Activated T-helper 17 cell treated with anti-CD3 and anti-CD28 coated beads, Interleukin-2, amount 50 U/mL, for 72 hours (primary cell): ENCODE results near the gene HEATR9. TPM values are rescaled to one million over a fixed set of nuclear protein-coding genes. Genes with fewer than 3 reads are reported as not detected.
"Not testable (repeated sequence)": the region's sequence is repeated elsewhere in the genome, so short reads cannot be mapped to it uniquely, and the experiment has no call there.

Source experiments
- ATAC-seq: fragments of 150-1000 bp; cut with Tn5 transposase; replicated peaks from 2 replicates; pipeline ENCODE4 v1.10.0; 2021; ENCODE audit warnings: mild to moderate bottlenecking, moderate library complexity
- H3K27ac Mint-ChIP-seq: one replicate; pipeline ENCODE4 v1.8.0; 2022; ENCODE audit warnings: mixed read lengths
- H3K27me3 Mint-ChIP-seq: one replicate; pipeline ENCODE4 v1.8.0; 2022; ENCODE audit warnings: mixed read lengths
- H3K36me3 Mint-ChIP-seq: one replicate; pipeline ENCODE4 v1.8.0; 2022; ENCODE audit warnings: low read depth, mild to moderate bottlenecking, mixed read lengths
- H3K4me1 Mint-ChIP-seq: one replicate; pipeline ENCODE4 v1.8.0; 2022; ENCODE audit warnings: mixed read lengths
- H3K4me3 Mint-ChIP-seq: one replicate; pipeline ENCODE4 v1.8.0; 2022; ENCODE audit warnings: mild to moderate bottlenecking, mixed read lengths
- H3K9me3 Mint-ChIP-seq: one replicate; pipeline ENCODE4 v1.8.0; 2022; ENCODE audit warnings: mixed read lengths
- total RNA-seq, 2 donors: library from RNA; stranded (reverse); gene quantifications; one replicate each; pipeline ENCODE4 v1.2.3, GENCODE V29; 2022

Gene HEATR9
- total RNA-seq, 2 donors from 2014 or later, result 0.24 TPM; not detected in 1

DNA sequence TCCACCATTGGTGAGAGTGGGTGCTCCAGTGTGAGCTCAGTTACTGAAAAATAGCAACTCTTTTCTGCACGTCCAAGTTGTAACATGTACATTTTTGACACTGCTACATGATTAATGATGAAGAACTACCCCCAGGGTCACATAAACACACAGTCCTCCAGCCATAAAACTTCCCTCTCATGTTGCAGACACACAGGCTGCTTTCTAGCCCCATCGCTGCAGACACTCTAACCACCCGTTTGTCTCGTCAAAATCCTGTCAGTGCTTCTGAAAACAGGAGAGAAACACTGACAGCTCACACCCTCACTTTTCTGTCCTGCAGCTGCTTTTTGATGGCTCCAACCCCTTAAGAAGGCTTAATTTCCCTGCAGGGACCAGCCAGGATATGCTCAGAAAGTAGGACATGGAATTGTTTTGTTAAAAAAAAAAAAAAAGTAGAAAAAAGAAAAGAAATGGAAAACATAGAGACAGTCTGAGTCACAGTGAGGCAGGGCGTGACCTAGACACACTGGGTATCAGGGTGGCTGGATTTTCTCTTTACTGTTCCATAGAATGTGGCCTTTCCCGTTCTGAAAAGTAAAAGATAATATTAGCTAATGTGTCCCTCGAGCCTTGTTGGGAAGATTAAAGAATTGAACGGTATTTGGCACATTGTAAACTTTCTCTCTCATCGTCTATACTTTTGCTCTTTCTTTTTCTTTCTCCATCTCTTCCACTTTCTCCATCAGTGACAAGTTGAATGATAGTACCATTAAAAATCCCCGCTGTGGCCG is 32.2 kb upstream of the HEATR9 start:
- peak overlapping the region; percentile 41 for H3K4me3 Mint-ChIP-seq
- peaks cover 19% of the 10 kb centered on the region for H3K27me3 Mint-ChIP-seq
- no peaks in the 10 kb centered on the region for H3K36me3 Mint-ChIP-seq
- H3K27ac Mint-ChIP-seq, result no peak overlapping the region
- no peaks in the 10 kb centered on the region for H3K9me3 Mint-ChIP-seq
- no peak for ATAC-seq
- no peaks in the 10 kb centered on the region for H3K4me1 Mint-ChIP-seq

DNA sequence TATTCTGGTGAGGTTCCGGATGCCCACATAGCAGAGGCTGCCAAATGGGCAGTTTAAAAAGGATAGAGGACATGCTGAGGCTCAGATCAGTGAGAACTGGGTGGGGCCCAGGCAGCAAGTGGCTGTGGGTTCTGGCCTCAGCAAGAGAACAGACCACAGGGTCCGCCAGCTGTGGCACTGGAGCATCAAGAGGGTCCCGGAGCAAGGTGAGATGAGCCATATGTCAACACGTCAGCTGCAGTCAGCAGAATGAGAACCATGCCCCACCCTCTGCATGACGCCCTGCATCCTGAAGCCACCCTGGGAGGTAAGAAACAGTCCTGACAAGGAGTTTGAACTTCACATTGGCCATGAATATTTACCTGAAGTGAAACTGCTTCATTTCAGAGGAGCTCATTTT is 31.6 kb upstream of the HEATR9 start:
- Mint-ChIP-seq H3K27ac (no peak overlapping the region), H3K4me3 (peak overlapping the region; percentile 41), H3K27me3 (peaks cover 17% of the 10 kb centered on the region), H3K4me1 (peaks cover 4% of the 10 kb centered on the region), H3K9me3 (no peaks in the 10 kb centered on the region), H3K36me3 (no peaks in the 10 kb centered on the region)
- ATAC-seq, result no peak

- H3K4me1 Mint-ChIP-seq, result peaks cover 5% of the 10 kb centered on the region
- H3K36me3 Mint-ChIP-seq, result no peaks in the 10 kb centered on the region
- peak overlapping the region; percentile 25 for H3K4me3 Mint-ChIP-seq
- H3K9me3 Mint-ChIP-seq, result no peaks in the 10 kb centered on the region
- ATAC-seq, result peak; percentile 64
- no peak overlapping the region for H3K27ac Mint-ChIP-seq
- H3K27me3 Mint-ChIP-seq, result peaks cover 16% of the 10 kb centered on the region
Observed at GRCh38 chr17:35898283-35899070, 29.8 kb upstream of the HEATR9 start.

DNA sequence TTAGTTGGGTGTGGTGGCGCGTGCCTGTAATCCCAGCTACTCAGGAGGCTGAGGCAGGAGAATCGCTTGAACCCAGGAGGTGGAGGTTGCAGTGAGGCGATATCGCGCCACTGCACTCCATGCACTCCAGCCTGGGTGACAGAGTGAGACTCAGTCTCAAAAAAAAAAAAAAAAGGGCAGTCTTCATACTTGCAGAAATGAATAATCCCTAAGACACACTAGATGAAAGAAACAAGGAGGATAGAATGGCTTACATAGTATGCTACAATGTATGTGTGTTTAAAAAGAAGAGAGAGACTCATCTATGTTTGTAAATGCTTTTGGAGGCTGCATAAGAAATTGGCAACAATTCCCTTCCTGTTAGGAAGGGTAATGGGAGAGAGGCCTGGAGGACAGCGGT is 29.1 kb upstream of the HEATR9 start:
- Mint-ChIP-seq H3K4me3 (peak overlapping the region; percentile 25), H3K27me3 (peaks cover 16% of the 10 kb centered on the region)
- H3K36me3 Mint-ChIP-seq, H3K27ac Mint-ChIP-seq, H3K9me3 Mint-ChIP-seq, H3K4me1 Mint-ChIP-seq: not testable (repeated sequence)
- ATAC-seq, result peak; percentile 32

DNA sequence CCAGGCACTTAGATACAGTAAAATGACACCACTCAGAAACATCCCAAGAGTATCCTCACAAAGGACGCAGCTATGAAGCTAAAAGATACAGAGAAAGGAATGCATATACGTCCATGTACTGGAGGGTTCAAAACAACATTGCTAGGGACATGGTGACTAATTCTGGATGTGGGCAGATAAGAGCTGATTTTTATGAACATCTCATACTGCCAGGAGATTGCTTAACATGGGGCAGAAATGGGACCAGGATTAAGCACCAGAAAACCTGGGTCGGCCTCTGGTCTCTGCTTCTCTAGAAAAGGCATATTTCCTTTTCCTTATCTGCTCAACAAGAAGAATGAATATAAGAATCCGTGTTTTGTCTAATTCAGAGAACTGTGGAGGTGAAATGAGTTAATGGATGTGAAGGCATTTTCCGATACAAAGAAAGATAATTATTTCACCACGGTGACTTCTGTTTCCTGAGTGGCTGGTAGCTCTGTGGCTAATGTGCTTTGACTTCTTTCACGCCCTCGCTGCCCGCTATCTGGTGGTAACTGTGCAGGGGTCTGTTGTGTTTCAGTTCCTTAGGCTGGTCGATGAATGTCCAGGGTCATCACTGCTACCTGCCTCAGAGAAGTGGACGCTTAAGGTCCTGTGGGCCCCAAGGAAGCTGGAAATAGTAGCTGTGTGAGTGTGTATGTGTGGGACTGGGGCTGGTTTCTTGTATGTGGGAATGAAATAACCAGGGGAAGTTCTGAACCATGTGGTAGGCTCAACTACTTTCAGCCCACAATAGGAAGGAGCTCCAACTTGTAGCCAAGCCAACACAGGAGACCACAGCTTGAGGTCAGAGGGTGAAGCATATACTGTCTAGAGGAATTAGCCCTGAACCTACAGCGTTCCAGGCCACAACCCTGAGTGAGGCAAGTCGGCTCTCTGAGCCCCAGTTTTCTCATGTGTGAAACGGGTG is 27.2 kb upstream of the HEATR9 start:
- Mint-ChIP-seq H3K4me1 (peaks cover 18% of the 10 kb centered on the region), H3K9me3 (no peaks in the 10 kb centered on the region), H3K27ac (no peak overlapping the region), H3K4me3 (peak overlapping the region; percentile 24), H3K27me3 (peaks cover 16% of the 10 kb centered on the region), H3K36me3 (no peaks in the 10 kb centered on the region)
- ATAC-seq, result peak; percentile 81

DNA sequence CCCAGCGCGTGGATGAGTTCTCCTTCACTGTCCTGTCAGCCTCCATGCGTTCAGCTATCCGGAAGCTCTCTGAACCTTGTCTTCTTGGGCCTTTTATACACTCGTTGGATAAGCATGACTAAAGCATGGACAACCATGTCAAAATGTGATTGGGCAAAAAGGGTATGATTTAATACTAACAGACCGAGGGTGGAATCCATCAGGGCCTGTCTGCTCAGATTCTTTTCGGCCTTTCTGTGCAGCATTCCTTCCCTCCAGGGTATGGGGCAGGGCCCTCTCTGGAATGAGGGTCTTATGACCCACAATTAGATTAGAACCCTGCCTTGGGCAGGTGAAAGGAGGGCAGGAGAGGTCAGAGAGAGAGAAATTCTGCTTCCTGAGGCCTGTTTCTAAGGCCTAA is 25.5 kb upstream of the HEATR9 start:
- Mint-ChIP-seq H3K36me3 (no peaks in the 10 kb centered on the region), H3K4me3 (no peak overlapping the region), H3K4me1 (peaks cover 31% of the 10 kb centered on the region), H3K9me3 (no peaks in the 10 kb centered on the region), H3K27me3 (peaks cover 6% of the 10 kb centered on the region), H3K27ac (no peak overlapping the region)
- ATAC-seq, result no peak

GRCh38 chr17:35893751-35894150 is 25.1 kb upstream of the HEATR9 start:
- peaks cover 4% of the 10 kb centered on the region for H3K27me3 Mint-ChIP-seq
- no peak overlapping the region for H3K4me3 Mint-ChIP-seq
- no peaks in the 10 kb centered on the region for H3K9me3 Mint-ChIP-seq

GRCh38 chr17:35892091-35893035 is 23.7 kb upstream of the HEATR9 start:
- Mint-ChIP-seq H3K4me1 (peaks cover 39% of the 10 kb centered on the region), H3K36me3 (no peaks in the 10 kb centered on the region), H3K9me3 (no peaks in the 10 kb centered on the region), H3K4me3 (peak overlapping the region; percentile 26), H3K27ac (peak overlapping the region; percentile 21), H3K27me3 (no peaks in the 10 kb centered on the region)
- peak; percentile 57 for ATAC-seq

More at GRCh38 chr17:35893751-35894150, 25.1 kb upstream of the HEATR9 start:
- ATAC-seq, result no peak
- Mint-ChIP-seq H3K27ac (no peak overlapping the region), H3K36me3 (no peaks in the 10 kb centered on the region), H3K4me1 (peaks cover 36% of the 10 kb centered on the region)

- ATAC-seq, result no peak
- H3K4me3 Mint-ChIP-seq, result no peak overlapping the region
- no peaks in the 10 kb centered on the region for H3K36me3 Mint-ChIP-seq
- H3K9me3 Mint-ChIP-seq, result no peaks in the 10 kb centered on the region
- H3K4me1 Mint-ChIP-seq, result peaks cover 39% of the 10 kb centered on the region
- H3K27me3 Mint-ChIP-seq, result no peaks in the 10 kb centered on the region
- H3K27ac Mint-ChIP-seq, result peak overlapping the region; percentile 28
Observed at GRCh38 chr17:35891269-35891668, 22.6 kb upstream of the HEATR9 start.

- Mint-ChIP-seq H3K9me3 (no peaks in the 10 kb centered on the region), H3K27me3 (no peaks in the 10 kb centered on the region), H3K4me1 (peaks cover 39% of the 10 kb centered on the region), H3K27ac (peak overlapping the region; percentile 28), H3K4me3 (no peak overlapping the region), H3K36me3 (no peaks in the 10 kb centered on the region)
- ATAC-seq, result peak; percentile 41
Observed at GRCh38 chr17:35890774-35891155, 22.1 kb upstream of the HEATR9 start.

GRCh38 chr17:35889818-35890773 is 21.4 kb upstream of the HEATR9 start:
- no peaks in the 10 kb centered on the region for H3K36me3 Mint-ChIP-seq
- H3K27me3 Mint-ChIP-seq, result no peaks in the 10 kb centered on the region
- H3K4me1 Mint-ChIP-seq, result peaks cover 34% of the 10 kb centered on the region
- peak overlapping the region; percentile 28 for H3K27ac Mint-ChIP-seq
- no peaks in the 10 kb centered on the region for H3K9me3 Mint-ChIP-seq
- ATAC-seq, result no peak
- no peak overlapping the region for H3K4me3 Mint-ChIP-seq

- Mint-ChIP-seq H3K27ac (no peak overlapping the region), H3K9me3 (no peaks in the 10 kb centered on the region), H3K27me3 (no peaks in the 10 kb centered on the region), H3K4me3 (no peak overlapping the region), H3K36me3 (no peaks in the 10 kb centered on the region), H3K4me1 (peaks cover 34% of the 10 kb centered on the region)
- ATAC-seq, result peak; percentile 75
Observed at GRCh38 chr17:35889241-35889640, 20.6 kb upstream of the HEATR9 start.
